GM18858 (cell line): ENCODE measurements around the gene S1PR4.
"Not testable (repeated sequence)": the region's sequence is repeated elsewhere in the genome, so short reads cannot be mapped to it uniquely, and the experiment has no call there.

Experiments used
- ATAC-seq: cut with Tn5 transposase; IDR thresholded peaks from one replicate; pipeline ENCODE4 v1.9.1; 2021; ENCODE audit not compliant: unreplicated experiment

S1PR4 gene

DNA sequence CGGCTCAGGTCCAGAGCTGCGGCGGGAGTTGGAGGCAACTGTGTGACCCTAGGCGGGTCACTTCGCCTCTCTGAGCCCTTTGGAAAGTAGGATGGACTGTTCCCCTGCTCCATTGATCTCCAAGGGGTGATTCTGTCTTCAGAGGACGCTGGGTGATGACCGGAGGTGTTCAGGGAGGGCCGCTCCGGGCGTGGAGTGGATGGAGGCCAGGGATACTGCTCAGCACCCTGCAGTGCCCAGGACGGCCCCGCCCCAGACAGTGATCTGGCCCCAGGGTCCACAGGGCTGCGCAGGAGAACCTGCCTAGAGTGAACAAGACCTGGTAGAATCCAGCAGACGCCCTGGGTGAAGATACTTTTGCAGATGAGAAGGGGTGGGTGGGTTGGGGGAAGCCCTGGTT lies 14.1 kb downstream of the S1PR4 start:
- no peak for ATAC-seq

DNA sequence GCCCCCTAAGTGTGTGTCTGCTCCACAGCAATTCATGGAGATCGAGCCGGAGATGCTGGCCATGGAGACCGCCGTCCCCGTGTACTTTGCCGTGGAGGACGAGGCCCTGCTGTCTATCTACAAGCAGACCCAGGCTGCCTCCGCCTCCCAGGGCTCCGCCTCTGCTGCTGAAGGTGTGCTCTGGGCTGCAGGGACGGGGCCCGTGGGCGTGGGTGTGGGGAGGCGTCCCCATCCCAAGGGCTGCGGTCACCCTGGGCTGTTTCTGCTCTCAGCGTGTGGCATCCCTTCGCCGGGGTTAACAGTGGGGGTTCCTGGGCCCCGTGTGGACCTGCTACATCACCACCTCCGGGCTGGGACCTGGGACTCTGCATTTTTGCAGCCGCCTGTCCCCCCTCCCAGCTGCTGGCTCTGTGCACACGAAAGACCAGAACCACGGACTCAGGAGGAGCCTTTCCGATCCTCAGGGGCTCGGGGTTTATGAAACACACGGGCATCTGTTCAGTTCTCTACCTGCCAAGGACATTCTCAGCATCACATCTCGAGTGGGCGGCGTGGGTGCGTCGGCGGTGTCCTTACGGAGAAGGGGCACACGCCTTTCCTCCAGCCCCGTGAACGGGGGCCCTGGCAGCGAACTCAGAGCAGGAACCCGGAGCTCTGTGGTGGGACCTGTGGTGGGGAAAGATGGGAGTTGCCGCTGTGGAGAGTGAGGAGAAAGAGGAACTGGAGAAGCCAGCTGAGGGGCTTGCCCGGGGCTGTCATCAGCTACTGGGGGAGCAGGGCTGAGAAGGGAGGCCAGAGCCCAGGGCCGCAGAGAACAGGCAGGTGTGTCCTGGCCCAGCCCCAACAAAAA lies 14.9 kb downstream of the S1PR4 start:
- no peak for ATAC-seq

DNA sequence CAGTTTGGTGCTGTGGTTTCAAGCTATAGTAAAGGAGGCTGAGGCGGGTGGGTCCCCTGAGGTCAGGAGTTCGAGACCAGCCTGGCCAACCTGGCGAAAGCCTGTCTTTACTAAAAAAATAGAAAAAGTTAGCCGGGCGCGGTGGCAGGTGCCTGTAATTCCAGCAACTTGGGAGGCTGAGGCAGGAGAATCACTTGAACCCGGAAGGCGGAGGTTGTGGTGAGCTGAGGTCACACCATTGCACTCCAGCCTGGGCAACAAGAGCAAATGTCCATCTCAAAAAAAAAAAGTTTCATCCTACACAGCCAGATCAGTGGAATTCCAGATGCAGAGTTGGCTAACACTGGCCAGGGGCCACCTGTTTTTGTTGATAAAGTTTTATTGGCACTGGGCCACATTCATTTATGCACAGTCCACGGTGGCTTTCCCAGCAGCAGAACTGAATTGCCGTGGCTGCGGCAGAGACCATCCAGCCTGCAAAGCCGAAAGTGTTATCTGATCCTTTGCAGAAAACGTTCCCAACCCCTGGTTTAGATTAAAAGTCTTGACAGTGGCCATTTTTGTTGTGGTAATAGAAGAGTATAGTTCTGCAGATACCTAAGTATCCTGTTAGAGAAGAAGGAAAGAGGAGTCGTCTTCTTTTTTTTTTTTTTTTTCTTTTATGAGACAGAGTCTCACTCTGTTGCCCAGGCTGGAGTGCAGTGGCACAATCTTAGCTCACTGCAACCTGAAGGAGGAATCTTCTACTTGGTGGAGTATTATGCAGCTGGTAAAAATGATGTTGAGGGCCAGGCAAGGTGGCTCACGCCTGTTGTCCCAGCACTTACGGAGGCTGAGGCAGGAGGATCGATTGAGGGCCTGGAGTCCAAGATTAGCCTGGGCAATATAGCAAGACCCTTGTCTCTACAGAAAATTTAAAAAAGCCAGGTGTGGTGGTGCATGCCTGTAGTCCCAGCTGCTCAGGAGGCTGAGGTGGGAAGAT lies 15.8 kb downstream of the S1PR4 start:
- ATAC-seq, result no peak

DNA sequence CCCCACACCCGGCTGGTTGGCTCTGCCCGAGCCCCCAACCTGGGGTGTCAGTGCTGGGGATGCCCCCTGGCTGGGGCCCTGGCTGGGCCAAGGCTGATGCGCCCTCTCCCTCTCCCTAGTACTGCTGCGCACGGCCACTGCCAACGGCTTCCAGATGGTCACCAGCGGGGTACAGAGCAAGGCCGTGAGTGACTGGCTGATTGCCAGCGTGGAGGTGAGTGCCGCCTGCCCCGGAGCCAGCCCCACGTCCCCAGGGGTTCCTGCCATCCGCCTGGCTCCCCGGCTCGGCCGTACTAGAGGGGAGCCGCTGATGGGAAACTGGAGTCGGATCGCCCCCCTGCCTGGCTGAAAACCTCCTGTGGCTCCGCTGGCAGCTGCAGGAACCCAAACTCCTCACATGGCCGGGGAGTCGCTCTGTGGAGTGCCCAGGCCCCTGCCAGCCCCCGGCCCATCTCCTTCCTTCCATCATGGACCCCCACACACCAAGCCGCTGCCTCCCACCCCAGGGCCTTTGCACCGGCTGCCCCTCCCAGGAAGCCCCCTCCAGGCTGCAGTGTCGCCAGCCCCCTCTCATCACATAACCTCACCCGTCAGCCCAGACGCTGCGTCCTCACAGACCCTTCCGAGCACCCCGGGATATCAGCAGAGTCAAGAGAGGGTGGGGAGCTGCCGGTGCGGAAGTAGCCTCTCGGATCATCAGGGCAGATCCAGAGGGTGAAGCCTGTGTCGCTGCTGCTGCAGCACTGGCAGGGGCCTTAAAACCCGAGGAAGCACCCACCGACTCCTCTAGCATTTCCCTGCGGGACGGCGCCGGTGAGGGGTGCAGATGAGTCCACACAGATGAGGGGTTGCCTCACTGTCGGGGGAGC lies 17.7 kb downstream of the S1PR4 start:
- ATAC-seq, result no peak

DNA sequence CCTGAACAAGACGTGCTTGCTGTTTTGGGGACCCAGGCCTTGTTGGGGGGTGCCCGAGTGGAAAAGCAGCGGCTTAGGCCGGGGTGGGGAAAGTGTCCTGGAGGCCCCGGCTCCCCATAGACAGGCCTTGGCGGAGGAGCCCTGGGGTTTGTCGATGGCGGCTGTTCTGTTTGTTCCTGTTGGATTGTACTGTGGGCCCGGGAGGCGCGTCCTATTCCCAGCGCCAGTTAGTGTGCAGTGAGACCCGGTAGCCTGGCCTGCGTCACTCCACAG lies 18.3 kb downstream of the S1PR4 start:
- ATAC-seq, result no peak

DNA sequence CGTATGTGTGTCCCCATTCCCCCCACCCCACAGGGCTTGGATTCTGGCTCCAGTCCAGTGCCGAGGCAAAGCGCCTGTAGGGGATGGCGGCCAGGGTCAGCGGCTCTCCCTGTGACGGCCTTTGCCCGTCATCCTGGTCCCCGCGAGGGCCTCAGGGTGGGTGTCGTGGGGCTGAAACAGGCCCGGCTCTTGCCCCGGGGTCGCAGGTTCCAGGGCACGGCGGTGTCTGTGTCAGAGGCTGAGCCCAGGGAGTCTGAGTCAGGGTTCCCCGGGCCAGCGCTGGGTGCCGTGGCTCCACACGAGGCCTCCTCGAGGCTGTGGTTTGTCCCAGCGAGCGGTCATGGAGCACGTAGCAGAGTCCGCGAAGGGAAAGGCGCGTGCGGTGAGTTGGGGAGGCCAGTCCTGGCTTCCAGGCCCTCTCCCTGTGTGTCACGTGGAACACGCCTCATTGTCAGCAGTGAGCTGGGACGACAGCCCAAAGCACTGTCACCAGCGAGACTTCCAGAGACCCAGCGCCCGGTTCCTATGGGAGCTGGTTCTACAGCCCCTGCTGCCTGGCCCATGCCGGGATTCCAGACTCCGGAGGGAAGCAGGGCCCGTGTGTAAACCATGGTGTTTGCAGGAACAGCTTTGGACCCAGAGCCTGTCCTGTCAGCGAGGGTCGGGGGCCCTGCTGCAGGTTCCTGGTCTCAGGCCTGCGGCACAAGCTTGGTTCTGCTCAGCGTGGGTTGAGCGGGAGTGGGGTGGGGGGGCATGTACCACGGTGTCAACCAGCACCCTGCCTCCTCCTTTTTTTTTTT lies 20.5 kb downstream of the S1PR4 start:
- no peak for ATAC-seq

DNA sequence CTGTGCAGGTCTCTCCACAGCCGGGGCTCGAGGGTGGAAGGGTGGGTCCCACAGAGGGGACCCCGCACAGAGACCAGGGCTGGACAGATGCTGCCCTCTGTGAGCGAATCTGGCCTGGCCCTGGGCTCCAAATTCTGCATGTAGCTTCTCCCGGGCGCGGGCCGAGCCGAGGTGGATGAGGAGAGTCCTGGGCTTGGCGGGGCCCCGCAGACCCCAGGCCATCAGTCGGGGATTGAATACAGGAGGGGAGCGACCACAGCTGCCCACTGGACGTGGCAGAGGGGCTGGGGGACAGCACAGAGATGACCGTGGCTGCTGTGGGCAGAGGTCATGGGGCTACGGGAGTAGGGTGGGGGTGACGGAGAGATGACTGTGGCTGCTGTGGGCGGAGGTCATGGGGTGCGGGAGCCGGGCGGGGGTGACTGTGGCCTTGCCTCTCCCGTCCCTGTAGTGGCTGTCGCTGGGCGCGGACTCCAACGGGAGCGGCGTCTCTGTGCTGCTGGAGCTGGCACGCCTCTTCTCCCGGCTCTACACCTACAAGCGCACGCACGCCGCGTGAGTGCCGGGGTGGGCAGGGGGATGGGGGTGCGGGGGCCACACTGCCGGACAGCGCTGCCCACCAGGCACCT lies 22.6 kb downstream of the S1PR4 start:
- ATAC-seq, result no peak

DNA sequence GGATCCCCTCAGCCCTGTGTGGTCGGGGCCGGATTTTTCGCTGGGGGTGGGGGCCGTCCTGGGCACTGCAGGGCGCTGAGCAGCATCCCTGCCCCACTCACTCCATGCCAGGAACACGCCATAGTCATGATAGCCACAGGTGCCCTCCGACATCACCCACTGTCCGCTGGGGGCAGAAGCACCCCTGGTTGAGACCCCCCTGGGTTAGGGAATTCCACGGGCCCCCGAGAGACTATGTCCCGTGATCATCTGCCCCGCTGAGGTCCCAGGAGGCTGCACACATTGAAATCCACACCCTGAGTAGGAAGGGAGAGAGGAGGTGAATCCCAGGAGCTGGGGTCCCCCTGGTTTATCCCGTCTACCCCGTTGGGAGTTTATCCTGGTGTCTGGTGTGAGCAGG lies 23.3 kb downstream of the S1PR4 start:
- no peak for ATAC-seq

DNA sequence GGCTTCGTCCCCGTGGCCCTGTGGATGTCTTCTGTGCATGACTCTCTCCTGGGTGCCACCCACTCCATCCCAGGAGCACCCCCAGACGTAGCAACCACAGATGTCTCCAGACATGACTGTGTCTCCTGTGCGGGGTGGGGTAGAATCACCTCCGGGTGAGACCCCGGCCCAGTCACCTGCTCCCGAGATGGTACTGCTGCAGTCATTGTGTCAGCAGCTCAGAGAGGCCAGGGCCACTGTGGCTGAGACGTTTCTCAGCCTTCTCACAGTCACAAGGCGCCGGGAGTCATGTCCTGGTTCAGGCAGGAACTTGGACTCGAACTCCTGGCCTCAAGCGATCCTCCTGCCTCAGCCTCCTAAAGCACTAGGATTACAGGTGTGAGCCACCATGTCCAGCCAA lies 23.8 kb downstream of the S1PR4 start:
- ATAC-seq, result no peak

DNA sequence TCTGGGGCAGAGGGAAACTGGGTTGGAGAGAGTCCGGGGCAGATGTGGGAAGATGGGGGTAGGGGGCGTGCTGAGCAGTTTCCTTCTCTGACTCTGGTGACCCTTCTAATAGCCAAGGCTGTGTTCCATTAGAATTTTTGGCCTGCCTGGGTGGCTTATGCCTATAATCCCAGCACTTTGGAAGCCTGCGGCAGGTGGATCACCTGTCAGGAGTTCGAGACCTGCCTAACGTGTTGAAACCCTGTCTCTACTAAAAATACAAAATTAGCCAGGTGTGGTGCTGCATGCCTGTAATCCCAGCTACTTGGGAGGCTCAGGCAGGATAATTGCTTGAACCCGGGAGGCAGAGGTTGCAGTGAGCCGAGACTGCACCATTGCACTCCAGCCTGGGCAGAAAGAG lies 24.3 kb downstream of the S1PR4 start:
- not testable (repeated sequence) for ATAC-seq

DNA sequence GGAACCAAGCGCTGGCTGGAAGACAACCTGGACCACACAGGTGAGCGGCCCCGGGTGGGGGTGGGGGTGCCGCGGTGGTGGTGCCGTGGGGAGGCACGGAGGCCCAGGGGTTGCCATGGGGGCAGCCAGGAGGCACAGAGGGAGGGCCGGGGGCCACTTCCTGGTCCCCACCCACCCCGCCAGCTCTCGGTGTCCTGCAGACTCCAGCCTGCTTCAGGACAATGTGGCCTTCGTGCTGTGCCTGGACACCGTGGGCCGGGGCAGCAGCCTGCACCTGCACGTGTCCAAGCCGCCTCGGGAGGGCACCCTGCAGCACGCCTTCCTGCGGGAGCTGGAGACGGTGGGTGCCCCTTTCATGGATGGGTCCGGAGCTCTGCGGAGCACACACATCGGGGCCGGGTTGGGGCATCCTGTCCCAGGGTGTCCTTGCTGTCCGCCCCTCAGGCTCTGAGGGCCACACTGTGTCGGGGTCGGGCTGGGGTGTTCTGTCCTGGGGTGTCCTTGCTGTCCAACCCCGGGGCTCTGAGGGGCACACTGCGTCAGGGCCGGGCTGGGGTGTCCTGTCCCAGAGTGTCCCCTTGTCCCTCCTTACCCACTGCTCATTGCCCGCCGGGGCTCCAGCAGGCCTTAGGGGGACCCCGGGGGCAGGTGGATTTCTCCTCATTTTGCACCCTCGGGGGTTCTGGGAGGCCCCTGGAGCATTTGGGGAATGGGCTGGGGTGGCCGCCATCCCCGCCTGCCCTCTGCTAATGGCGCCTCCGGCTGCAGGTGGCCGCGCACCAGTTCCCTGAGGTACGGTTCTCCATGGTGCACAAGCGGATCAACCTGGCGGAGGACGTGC lies 25.5 kb downstream of the S1PR4 start:
- ATAC-seq, result no peak

DNA sequence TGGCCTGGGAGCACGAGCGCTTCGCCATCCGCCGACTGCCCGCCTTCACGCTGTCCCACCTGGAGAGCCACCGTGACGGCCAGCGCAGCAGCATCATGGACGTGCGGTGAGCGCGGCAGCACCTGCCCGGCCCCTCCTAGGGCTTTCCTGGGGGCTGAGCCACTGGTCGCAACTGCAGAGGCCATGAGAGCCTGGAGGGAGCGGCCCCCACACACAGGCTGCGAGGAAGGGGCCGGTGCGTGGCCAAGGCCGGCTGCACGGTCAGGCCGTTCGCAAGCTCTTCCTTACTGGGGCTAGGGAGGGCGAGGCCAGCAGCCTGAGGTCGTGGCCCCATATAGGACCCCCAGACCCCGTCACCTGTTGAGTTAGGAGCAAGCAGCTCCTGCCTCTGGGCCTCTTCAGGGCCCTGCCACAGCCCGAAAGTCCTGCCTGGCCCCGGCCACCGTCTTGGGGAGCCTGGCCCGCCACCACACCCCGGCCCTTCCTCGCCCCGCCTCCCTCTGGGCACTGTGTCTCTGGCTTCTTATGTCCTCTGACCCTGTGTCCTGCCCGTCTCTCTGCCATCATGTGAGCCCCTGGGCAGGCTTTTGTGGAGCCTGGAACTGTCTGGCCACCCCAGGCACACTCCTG lies 26.2 kb downstream of the S1PR4 start:
- no peak for ATAC-seq

DNA sequence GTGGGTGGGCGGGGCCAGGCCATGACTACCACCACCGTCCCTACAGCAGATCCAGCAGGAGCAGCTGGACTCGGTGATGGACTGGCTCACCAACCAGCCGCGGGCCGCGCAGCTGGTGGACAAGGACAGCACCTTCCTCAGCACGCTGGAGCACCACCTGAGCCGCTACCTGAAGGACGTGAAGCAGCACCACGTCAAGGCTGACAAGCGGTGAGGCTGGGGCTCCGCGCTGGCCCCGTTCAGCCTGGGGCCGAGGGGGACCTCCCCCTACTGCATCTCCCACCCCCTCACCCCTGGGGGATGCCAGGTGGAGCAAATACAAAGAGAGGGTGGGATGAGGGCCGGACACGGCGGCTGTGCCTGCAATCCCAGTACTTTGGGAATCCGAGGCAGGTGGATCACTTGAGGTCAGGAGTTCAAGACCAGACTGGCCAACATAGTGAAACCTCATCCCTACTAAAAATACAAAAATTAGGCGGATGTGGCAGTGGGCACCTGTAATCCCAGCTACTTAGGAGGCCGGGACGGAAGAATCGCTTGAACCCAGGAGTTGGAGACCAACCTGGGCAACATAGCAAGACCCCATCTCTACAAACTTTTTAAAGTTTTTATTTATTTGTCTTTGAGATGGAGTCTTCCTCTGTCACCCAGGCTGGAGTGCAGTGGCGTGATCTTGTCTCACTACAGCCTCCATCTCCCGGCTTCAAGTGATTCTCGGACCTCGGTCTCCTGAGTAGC lies 27.8 kb downstream of the S1PR4 start:
- ATAC-seq, result no peak

DNA sequence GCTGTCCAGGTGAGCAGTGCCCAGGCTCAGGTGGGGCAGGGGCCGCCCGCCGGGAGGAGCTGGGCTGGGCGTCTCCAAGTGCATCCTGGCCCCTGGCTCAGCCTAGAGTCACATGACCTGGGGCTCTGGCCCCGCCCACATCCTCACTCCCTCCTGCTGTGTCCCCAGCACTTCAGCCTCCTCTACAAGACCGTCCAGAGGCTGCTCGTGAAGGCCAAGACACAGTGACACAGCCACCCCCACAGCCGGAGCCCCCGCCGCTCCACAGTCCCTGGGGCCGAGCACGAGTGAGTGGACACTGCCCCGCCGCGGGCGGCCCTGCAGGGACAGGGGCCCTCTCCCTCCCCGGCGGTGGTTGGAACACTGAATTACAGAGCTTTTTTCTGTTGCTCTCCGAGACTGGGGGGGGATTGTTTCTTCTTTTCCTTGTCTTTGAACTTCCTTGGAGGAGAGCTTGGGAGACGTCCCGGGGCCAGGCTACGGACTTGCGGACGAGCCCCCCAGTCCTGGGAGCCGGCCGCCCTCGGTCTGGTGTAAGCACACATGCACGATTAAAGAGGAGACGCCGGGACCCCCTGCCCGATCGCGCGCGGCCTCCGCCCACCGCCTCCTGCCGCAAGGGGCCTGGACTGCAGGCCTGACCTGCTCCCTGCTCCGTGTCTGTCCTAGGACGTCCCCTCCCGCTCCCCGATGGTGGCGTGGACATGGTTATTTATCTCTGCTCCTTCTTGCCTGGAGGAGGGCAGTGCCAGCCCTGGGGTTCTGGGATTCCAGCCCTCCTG lies 29.1 kb downstream of the S1PR4 start:
- ATAC-seq, result no peak

DNA sequence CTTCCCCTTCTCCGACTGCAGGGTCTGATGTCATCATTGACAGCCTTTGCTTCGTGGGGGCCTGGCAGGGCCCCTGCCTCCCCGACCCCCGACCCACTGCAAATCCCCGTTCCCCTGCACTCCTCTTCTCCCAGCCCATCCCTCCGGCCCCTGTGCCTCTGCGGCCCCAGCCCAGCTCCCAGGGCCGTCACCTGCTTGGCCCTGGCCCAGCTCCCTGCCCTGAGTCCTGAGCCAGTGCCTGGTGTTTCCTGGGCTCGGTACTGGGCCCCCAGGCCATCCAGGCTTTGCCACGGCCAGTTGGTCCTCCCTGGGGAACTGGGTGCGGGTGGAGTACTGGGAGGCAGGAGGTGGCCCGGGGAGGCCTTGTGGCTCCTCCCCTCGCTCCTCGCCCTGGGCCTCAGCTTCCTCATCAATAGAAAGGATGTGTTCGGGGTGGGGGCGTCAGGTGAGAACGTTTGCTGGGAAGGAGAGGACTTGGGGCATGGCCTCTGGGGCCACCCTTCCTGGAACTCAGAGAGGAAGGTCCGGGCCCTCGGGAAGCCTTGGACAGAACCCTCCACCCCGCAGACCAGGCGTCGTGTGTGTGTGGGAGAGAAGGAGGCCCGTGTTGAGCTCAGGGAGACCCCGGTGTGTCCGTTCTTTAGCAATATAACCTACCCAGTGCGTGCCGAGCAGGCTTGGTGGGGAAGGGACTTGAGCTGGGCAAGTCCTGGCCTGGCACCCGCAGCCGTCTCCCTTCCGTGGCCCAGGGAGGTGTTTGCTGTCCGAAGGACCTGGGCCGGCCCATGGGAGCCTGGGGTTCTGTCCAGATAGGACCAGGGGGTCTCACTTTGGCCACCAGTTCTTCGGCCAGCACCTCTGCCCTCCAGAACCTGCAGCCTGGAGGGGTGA lies 30.0 kb downstream of the S1PR4 start:
- ATAC-seq, result no peak

DNA sequence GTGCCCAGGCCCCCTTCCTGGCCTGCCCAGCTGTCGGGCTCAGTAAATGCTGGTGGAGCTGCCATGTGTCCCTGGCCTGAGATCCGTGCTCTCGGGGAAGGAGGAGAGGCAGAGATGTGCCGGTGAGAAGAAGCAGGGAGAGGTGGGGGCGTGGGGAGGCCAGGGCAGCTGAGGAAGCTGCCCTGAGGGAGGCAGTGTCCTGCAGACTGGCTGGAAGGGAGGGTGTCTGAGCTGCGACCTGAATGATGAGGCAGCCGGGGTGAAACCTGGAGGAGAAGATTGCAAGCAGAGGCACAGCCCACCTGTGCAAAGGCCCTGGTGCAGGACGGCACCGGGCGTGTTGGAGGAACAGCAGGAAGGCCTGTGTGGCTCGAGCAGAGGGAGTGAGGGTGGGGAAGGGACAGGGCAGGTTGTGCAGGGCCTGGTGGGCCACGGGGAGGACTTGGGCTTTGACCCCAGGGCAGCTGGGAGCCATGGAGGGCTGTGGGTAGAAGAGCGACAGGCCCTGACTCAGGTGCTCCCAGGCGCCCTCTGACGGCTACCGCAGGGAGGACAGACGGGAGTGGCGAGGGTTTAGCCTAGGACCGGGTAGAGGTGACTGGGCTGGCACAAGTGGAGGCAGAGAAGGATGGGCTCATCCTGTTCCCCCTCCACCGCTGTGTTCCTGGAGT lies 31.9 kb downstream of the S1PR4 start:
- no peak for ATAC-seq
